PC-9 (cell line): ENCODE results near the gene KCNC4. TPM values are rescaled to one million over a fixed set of nuclear protein-coding genes. Genes with fewer than 3 reads are reported as not detected.

Experiments used
- BruUV-seq: library from RNA; stranded (reverse); fragments of 400-500 nt; replicated peaks from 2 replicates; lab custom pipeline; 2021; lab: Mats Ljungman, UMichigan
- CTCF ChIA-PET: fragments of 300-600 bp; sonication (Branson Sonifier 250); formaldehyde crosslinking; loops from one replicate; lab custom pipeline; 2022; ENCODE audit warnings: antibody characterized with exemption; lab: Charles Lee
- POLR2A ChIA-PET: fragments of 300-600 bp; sonication (Branson Sonifier 250); formaldehyde crosslinking; loops from one replicate; lab custom pipeline; 2022; ENCODE audit warnings: antibody characterized with exemption; ENCODE audit not compliant: unreplicated experiment; lab: Charles Lee
- DNase-seq, 2 experiments: peaks; one replicate each; pipeline versions ENCODE4 v3.0.0 to v3.0.0-alpha.2; 2015 to 2022; ENCODE audit warnings: mixed read lengths in 1 of 2
- H2AFZ ChIP-seq: fragments of 200-600 bp; sonication (generic); 2 replicates; pipeline ENCODE4 v1.8.1; 2017; ENCODE audit warnings: antibody characterized with exemption
- H3F3A ChIP-seq: fragments of 200-600 bp; sonication (generic); 2 replicates; pipeline ENCODE4 v1.8.1; 2017; ENCODE audit warnings: antibody characterized with exemption, mild to moderate bottlenecking, low read depth; ENCODE audit not compliant: insufficient read depth
- H3K27ac ChIP-seq: fragments of 200-600 bp; sonication (generic); 2 replicates; pipeline ENCODE4 v1.6.1; 2016; ENCODE audit warnings: mixed run types
- H3K27me3 ChIP-seq: fragments of 200-600 bp; sonication (generic); 2 replicates; pipeline ENCODE4 v1.6.1; 2016; ENCODE audit warnings: low read depth, mixed run types; ENCODE audit not compliant: insufficient read depth
- H3K36me3 ChIP-seq: fragments of 200-600 bp; sonication (generic); 2 replicates; pipeline ENCODE4 v1.6.1; 2016; ENCODE audit warnings: low read depth, mixed run types
- H3K4me1 ChIP-seq: fragments of 200-600 bp; sonication (generic); replicated peaks from 2 replicates; pipeline ENCODE4 v1.6.1; 2016; ENCODE audit warnings: mixed run types; ENCODE audit not compliant: insufficient read depth
- H3K4me2 ChIP-seq: fragments of 200-600 bp; sonication (generic); 2 replicates; pipeline ENCODE4 v1.6.1; 2017; ENCODE audit warnings: mixed run types
- H3K4me3 ChIP-seq: fragments of 200-600 bp; sonication (generic); 2 replicates; pipeline ENCODE4 v1.6.1; 2016; ENCODE audit warnings: mixed run types
- H3K79me2 ChIP-seq: fragments of 200-600 bp; sonication (generic); 2 replicates; pipeline ENCODE4 v1.6.1; 2017; ENCODE audit warnings: low read depth, mixed run types
- H3K9me2 ChIP-seq: fragments of 200-600 bp; sonication (generic); 2 replicates; pipeline ENCODE4 v1.8.1; 2017; ENCODE audit warnings: mild to moderate bottlenecking; ENCODE audit not compliant: insufficient read depth
- H3K9me3 ChIP-seq: fragments of 200-600 bp; sonication (generic); 2 replicates; pipeline ENCODE4 v1.8.1; 2016; ENCODE audit warnings: low read depth; ENCODE audit not compliant: insufficient read depth
- H4K20me1 ChIP-seq: fragments of 200-600 bp; sonication (generic); 2 replicates; pipeline ENCODE4 v1.8.1; 2017; ENCODE audit not compliant: insufficient read depth
- CTCF ChIP-seq: fragments of 200-600 bp; sonication (generic); conservative IDR thresholded peaks from 2 replicates; pipeline ENCODE4 v1.6.1; 2017; ENCODE audit warnings: mixed run types, antibody characterized with exemption, mild to moderate bottlenecking, moderate library complexity
- EZH2 ChIP-seq: fragments of 200-600 bp; sonication (generic); IDR thresholded peaks from 2 replicates; pipeline ENCODE4 v1.8.0; 2017; ENCODE audit warnings: antibody characterized with exemption, low read depth
- intact Hi-C: fragments of 100-400 bp; cut with micrococcal nuclease; formaldehyde crosslinking; loops from one replicate; pipeline ENCODE4 v1.10.0; 2022; ENCODE audit not compliant: unreplicated experiment
- total RNA-seq: library from RNA; stranded (reverse); gene quantifications from 2 replicates; pipeline ENCODE4 v1.2.3, GENCODE V29; 2021

The KCNC4 gene
- total RNA-seq, 1 experiment from 2014 or later: 8.6 TPM

DNA sequence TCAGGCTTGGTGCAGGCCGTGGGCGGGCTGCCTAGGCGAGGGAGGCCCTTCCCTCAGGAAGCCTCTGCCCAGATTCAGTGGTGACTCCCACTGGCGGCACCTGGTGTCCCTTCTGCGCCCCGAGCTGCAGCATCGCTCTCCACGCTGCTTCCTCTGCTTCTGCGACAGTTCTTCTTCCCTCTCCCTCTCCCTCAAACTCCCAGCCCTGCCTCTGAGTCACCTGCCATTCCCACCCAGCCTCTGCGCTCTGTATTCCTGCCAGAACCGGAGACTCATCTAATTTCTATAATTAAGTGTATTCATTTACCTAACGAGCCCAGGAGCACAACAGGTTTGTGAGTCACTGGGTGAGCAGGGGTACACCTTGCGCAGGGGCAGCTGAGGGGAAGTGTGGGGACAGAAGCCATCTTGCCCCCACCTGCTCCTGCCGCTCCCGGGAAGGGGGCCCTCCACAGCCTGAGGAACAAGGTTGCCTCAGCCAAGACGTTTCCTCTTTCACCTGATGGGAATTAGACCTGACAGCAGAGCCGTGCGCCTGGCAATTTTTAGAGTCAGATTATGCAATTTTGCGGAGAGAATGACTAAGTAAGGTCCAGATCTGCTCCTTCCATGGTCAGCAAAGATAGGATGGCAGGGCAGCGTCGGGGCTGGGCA, 19.4 kb downstream of the KCNC4 start:
- Histone ChIP-seq H2AFZ (peak overlapping the region; percentile 7; the same call in 1 of the 2 replicates), H3K36me3 (peaks cover 10% of the 10 kb centered on the region), H3K79me2 (no peaks in the 10 kb centered on the region), H3K27me3 (no peaks in the 10 kb centered on the region), H3K9me2 (no peaks in the 10 kb centered on the region), H4K20me1 (no peaks in the 10 kb centered on the region), H3F3A (peaks cover 51% of the 10 kb centered on the region), H3K4me2 (peak overlapping the region; percentile 87), H3K27ac (peak overlapping the region; percentile 70), H3K9me3 (no peaks in the 10 kb centered on the region), H3K4me1 (peaks cover 60% of the 10 kb centered on the region), H3K4me3 (peak overlapping the region; percentile 34; the same call in 1 of the 2 replicates)
- POLR2A ChIA-PET: interaction anchor here (0.7 kb wide), 1 partner anchor 235 kb away, joined by 4 read pairs; no protein-coding TSS in a partner anchor
- intact Hi-C loops: no loop called here
- CTCF ChIA-PET: no interaction called here
- BruUV-seq: no TSS peak
- DNase-seq: peak; percentile 68 to 96
- TF ChIP-seq CTCF (no peak; the same call in 1 of the 2 replicates), EZH2 (no peak)

DNA sequence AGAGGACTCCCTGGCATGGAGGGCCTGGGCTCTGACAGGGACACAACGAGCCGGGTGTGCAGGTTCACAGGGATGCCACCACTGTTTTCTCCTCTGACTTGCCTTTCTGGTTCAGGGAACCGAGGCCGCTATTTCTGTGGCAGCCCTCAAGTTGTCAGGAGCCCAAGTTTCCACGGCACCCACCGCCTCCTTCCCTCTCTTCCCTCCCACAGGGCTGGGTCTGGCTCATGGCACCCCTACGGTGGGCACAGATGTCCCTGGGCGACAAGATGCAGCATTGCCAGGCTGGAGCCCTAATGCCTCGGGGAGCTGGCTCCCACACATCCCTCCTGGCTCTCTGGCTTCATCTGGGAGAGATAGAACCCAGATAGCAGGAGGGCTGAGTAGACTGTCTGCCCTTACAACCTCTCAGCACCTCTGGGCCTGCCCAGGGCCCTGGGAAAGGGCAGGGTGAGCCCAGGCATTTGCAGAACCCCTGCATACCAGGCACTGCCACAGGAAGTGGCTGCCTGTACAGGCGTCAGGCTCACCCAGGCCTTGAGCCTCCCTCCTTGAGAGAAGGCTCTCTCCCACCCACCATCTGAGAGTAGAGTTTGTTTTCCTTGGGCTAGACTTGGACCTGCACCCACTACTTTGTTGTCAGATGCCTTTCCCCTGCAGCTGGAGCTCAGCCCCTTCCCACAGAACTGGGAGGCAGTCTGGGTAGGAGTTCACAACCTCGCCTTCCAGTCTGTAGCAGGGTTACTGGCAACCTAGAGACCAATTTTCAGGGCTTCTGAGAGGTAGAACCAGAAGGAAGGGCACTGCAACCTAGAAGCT, 20.5 kb downstream of the KCNC4 start:
- BruUV-seq: no TSS peak
- CTCF ChIA-PET: no interaction called here

More for the DNA sequence above, 20.5 kb downstream of the KCNC4 start:
- peaks cover 72% of the 10 kb centered on the region for H3K4me1 ChIP-seq
- POLR2A ChIA-PET: no interaction called here
- H3K9me2 ChIP-seq: no peaks in the 10 kb centered on the region
- H3K4me3 ChIP-seq: peak overlapping the region; percentile 34; the same call in 1 of the 2 replicates
- no peaks in the 10 kb centered on the region for H3K9me3 ChIP-seq
- DNase-seq: no peak
- no peaks in the 10 kb centered on the region for H3K79me2 ChIP-seq
- H3F3A ChIP-seq: peaks cover 62% of the 10 kb centered on the region
- H3K4me2 ChIP-seq: peak overlapping the region; percentile 87
- intact Hi-C loops: no loop called here
- TF ChIP-seq CTCF (no peak), EZH2 (no peak)
- H3K36me3 ChIP-seq: peaks cover 10% of the 10 kb centered on the region
- H3K27ac ChIP-seq: peak overlapping the region; percentile 70
- H3K27me3 ChIP-seq: no peaks in the 10 kb centered on the region
- no peak overlapping the region for H2AFZ ChIP-seq
- no peaks in the 10 kb centered on the region for H4K20me1 ChIP-seq
